PC-9 (cell line): ENCODE measurements around the gene LCN9. TPM values are rescaled to one million over a fixed set of nuclear protein-coding genes. Genes with fewer than 3 reads are reported as not detected.

ENCODE experiments used
- BruUV-seq: library from RNA; stranded (reverse); fragments of 400-500 nt; replicated peaks from 2 replicates; lab custom pipeline; 2021; lab: Mats Ljungman, UMichigan
- CTCF ChIA-PET: fragments of 300-600 bp; sonication (Branson Sonifier 250); formaldehyde crosslinking; loops from one replicate; lab custom pipeline; 2022; ENCODE audit warnings: antibody characterized with exemption; lab: Charles Lee
- POLR2A ChIA-PET: fragments of 300-600 bp; sonication (Branson Sonifier 250); formaldehyde crosslinking; loops from one replicate; lab custom pipeline; 2022; ENCODE audit warnings: antibody characterized with exemption; ENCODE audit not compliant: unreplicated experiment; lab: Charles Lee
- DNase-seq, 2 experiments: peaks; one replicate each; pipeline versions ENCODE4 v3.0.0 to v3.0.0-alpha.2; 2015 to 2022; ENCODE audit warnings: mixed read lengths in 1 of 2
- H2AFZ ChIP-seq: fragments of 200-600 bp; sonication (generic); 2 replicates; pipeline ENCODE4 v1.8.1; 2017; ENCODE audit warnings: antibody characterized with exemption
- H3F3A ChIP-seq: fragments of 200-600 bp; sonication (generic); 2 replicates; pipeline ENCODE4 v1.8.1; 2017; ENCODE audit warnings: antibody characterized with exemption, mild to moderate bottlenecking, low read depth; ENCODE audit not compliant: insufficient read depth
- H3K27ac ChIP-seq: fragments of 200-600 bp; sonication (generic); 2 replicates; pipeline ENCODE4 v1.6.1; 2016; ENCODE audit warnings: mixed run types
- H3K27me3 ChIP-seq: fragments of 200-600 bp; sonication (generic); 2 replicates; pipeline ENCODE4 v1.6.1; 2016; ENCODE audit warnings: low read depth, mixed run types; ENCODE audit not compliant: insufficient read depth
- H3K36me3 ChIP-seq: fragments of 200-600 bp; sonication (generic); 2 replicates; pipeline ENCODE4 v1.6.1; 2016; ENCODE audit warnings: low read depth, mixed run types
- H3K4me1 ChIP-seq: fragments of 200-600 bp; sonication (generic); replicated peaks from 2 replicates; pipeline ENCODE4 v1.6.1; 2016; ENCODE audit warnings: mixed run types; ENCODE audit not compliant: insufficient read depth
- H3K4me2 ChIP-seq: fragments of 200-600 bp; sonication (generic); 2 replicates; pipeline ENCODE4 v1.6.1; 2017; ENCODE audit warnings: mixed run types
- H3K4me3 ChIP-seq: fragments of 200-600 bp; sonication (generic); 2 replicates; pipeline ENCODE4 v1.6.1; 2016; ENCODE audit warnings: mixed run types
- H3K79me2 ChIP-seq: fragments of 200-600 bp; sonication (generic); 2 replicates; pipeline ENCODE4 v1.6.1; 2017; ENCODE audit warnings: low read depth, mixed run types
- H3K9me2 ChIP-seq: fragments of 200-600 bp; sonication (generic); 2 replicates; pipeline ENCODE4 v1.8.1; 2017; ENCODE audit warnings: mild to moderate bottlenecking; ENCODE audit not compliant: insufficient read depth
- H3K9me3 ChIP-seq: fragments of 200-600 bp; sonication (generic); 2 replicates; pipeline ENCODE4 v1.8.1; 2016; ENCODE audit warnings: low read depth; ENCODE audit not compliant: insufficient read depth
- H4K20me1 ChIP-seq: fragments of 200-600 bp; sonication (generic); 2 replicates; pipeline ENCODE4 v1.8.1; 2017; ENCODE audit not compliant: insufficient read depth
- EZH2 ChIP-seq: fragments of 200-600 bp; sonication (generic); IDR thresholded peaks from 2 replicates; pipeline ENCODE4 v1.8.0; 2017; ENCODE audit warnings: antibody characterized with exemption, low read depth
- intact Hi-C: fragments of 100-400 bp; cut with micrococcal nuclease; formaldehyde crosslinking; loops from one replicate; pipeline ENCODE4 v1.10.0; 2022; ENCODE audit not compliant: unreplicated experiment
- total RNA-seq: library from RNA; stranded (reverse); gene quantifications from 2 replicates; pipeline ENCODE4 v1.2.3, GENCODE V29; 2021
- TF ChIP-seq, protein P1 (sequence below): fragments of 200-600 bp; sonication (generic); conservative IDR thresholded peaks from 2 replicates; pipeline ENCODE4 v1.6.1; 2017; ENCODE audit warnings: mixed run types, antibody characterized with exemption, mild to moderate bottlenecking, moderate library complexity

LCN9 gene
- total RNA-seq, 1 experiment from 2014 or later, result not detected

DNA sequence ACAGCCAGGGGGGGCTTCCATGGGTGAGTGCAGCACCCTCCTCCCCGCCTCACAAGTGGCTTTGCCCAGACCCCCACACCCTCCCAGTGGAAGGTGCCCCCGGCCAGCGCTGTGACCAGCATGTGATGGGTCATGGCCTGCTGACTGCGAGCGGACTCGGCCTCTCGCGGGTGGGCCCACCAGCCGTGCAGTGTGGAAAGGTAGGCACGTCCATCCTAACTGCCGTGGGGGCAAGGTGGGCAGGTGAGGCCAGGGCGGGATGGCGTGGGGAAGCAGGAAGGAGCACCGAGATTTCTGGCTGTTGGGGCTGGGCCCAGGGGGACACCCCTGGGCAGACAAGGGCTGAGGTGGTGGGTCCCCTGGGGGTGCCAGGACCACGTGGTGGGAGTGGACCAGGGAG, 24.1 kb downstream of the LCN9 start:
- Histone ChIP-seq H3K36me3 (no peaks in the 10 kb centered on the region), H3K4me2 (no peak overlapping the region), H3K9me2 (no peaks in the 10 kb centered on the region), H2AFZ (no peak overlapping the region), H3K79me2 (no peaks in the 10 kb centered on the region), H3K27ac (no peak overlapping the region), H3K4me1 (no peaks in the 10 kb centered on the region), H3K9me3 (no peaks in the 10 kb centered on the region), H4K20me1 (no peaks in the 10 kb centered on the region), H3K27me3 (peaks cover 96% of the 10 kb centered on the region), H3F3A (no peaks in the 10 kb centered on the region), H3K4me3 (no peak overlapping the region)
- TF ChIP-seq EZH2, result no peak
- TF ChIP-seq, protein P1, sequence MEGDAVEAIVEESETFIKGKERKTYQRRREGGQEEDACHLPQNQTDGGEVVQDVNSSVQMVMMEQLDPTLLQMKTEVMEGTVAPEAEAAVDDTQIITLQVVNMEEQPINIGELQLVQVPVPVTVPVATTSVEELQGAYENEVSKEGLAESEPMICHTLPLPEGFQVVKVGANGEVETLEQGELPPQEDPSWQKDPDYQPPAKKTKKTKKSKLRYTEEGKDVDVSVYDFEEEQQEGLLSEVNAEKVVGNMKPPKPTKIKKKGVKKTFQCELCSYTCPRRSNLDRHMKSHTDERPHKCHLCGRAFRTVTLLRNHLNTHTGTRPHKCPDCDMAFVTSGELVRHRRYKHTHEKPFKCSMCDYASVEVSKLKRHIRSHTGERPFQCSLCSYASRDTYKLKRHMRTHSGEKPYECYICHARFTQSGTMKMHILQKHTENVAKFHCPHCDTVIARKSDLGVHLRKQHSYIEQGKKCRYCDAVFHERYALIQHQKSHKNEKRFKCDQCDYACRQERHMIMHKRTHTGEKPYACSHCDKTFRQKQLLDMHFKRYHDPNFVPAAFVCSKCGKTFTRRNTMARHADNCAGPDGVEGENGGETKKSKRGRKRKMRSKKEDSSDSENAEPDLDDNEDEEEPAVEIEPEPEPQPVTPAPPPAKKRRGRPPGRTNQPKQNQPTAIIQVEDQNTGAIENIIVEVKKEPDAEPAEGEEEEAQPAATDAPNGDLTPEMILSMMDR, result no peak
- no TSS peak for BruUV-seq
- no peak for DNase-seq
- POLR2A ChIA-PET, result no interaction called here
- CTCF ChIA-PET, result no interaction called here
- intact Hi-C loops, result no loop called here

- Histone ChIP-seq H3K9me3 (no peaks in the 10 kb centered on the region), H3K27me3 (peaks cover 96% of the 10 kb centered on the region), H3K4me1 (no peaks in the 10 kb centered on the region), H3K36me3 (no peaks in the 10 kb centered on the region), H3K9me2 (no peaks in the 10 kb centered on the region), H3K79me2 (no peaks in the 10 kb centered on the region), H3K4me3 (no peak overlapping the region), H3K4me2 (no peak overlapping the region), H3K27ac (no peak overlapping the region), H2AFZ (no peak overlapping the region), H3F3A (no peaks in the 10 kb centered on the region), H4K20me1 (no peaks in the 10 kb centered on the region)
- no TSS peak for BruUV-seq
- no peak for TF ChIP-seq EZH2
- TF ChIP-seq, protein P1, result no peak
- no peak for DNase-seq
- CTCF ChIA-PET, result no interaction called here
- POLR2A ChIA-PET, result interaction anchor here (0.7 kb wide), 1 partner anchor 540 kb away, joined by 11 read pairs; no protein-coding TSS in a partner anchor
- intact Hi-C loops, result no loop called here
These were observed 25.9 kb downstream of the LCN9 start for GRCh38 chr9:135689011-135689410.

GRCh38 chr9:135690836-135691570, 27.9 kb downstream of the LCN9 start:
- Histone ChIP-seq H3K27ac (no peak overlapping the region), H3K27me3 (peaks cover 97% of the 10 kb centered on the region), H3K4me1 (no peaks in the 10 kb centered on the region), H3F3A (no peaks in the 10 kb centered on the region), H3K4me2 (no peak overlapping the region), H3K9me2 (no peaks in the 10 kb centered on the region), H3K36me3 (no peaks in the 10 kb centered on the region), H3K79me2 (no peaks in the 10 kb centered on the region), H3K4me3 (no peak overlapping the region), H3K9me3 (no peaks in the 10 kb centered on the region), H2AFZ (no peak overlapping the region), H4K20me1 (no peaks in the 10 kb centered on the region)
- intact Hi-C loops, result loop anchor here (5.0 kb wide), 1 partner anchor 459 kb away; no protein-coding TSS in a partner anchor
- BruUV-seq, result no TSS peak
- TF ChIP-seq, protein P1, result no peak
- no peak for TF ChIP-seq EZH2
- CTCF ChIA-PET, result no interaction called here
- POLR2A ChIA-PET, result no interaction called here
- DNase-seq, result no peak
